ENCODE results near the gene PHOSPHO1. TPM values are rescaled to one million over a fixed set of nuclear protein-coding genes. Genes with fewer than 3 reads are reported as not detected.

Gene PHOSPHO1
- total and polyA plus RNA-seq, 2 of the 13 experiments (the other 11 are each of a cell fraction or from before 2014, with no cell fraction given) = not detected

GRCh38 chr17:49227436-49228261 is 2.9 kb downstream of the PHOSPHO1 start (continued):
- TF ChIP-seq ASH2L (IDR thresholded peaks at IDR 0.05; ENCODE audit: insufficient read length, low read depth, low read length) = no peak
- no peak for TF ChIP-seq ZSCAN20 (CRISPR knock-in tag; IDR thresholded peaks at IDR 0.05; ENCODE audit: borderline replicate concordance)
- no peak for TF ChIP-seq CHCHD3 (CRISPR knock-in tag; IDR thresholded peaks at IDR 0.05)
- no peak for TF ChIP-seq KLF6 (CRISPR knock-in tag; IDR thresholded peaks at IDR 0.05)
- TF ChIP-seq ZNF768 (CRISPR knock-in tag; IDR thresholded peaks at IDR 0.05) = no peak
- TF ChIP-seq ZNF639 (CRISPR knock-in tag; conservative IDR thresholded peaks at IDR 0.05) = no peak
- TF ChIP-seq ZNF878 (CRISPR knock-in tag; IDR thresholded peaks at IDR 0.05) = no peak
- TF ChIP-seq RFX5 (IDR thresholded peaks at IDR 0.05; ENCODE audit: low read depth, low read length) = no peak
- TF ChIP-seq ZNF232 (CRISPR knock-in tag; IDR thresholded peaks at IDR 0.05; ENCODE audit: borderline replicate concordance) = 0 out of 2 replicates have a peak, but pooled peaks have one; percentile 25
- TF ChIP-seq ZSCAN21 (CRISPR knock-in tag; IDR thresholded peaks at IDR 0.05; ENCODE audit: borderline replicate concordance) = no peak
- no peak for TF ChIP-seq ZNF703 (CRISPR knock-in tag; IDR thresholded peaks at IDR 0.05; ENCODE audit: borderline replicate concordance)
- no peak for TF ChIP-seq SAFB2 (CRISPR knock-in tag; IDR thresholded peaks at IDR 0.05; ENCODE audit: borderline replicate concordance, low read depth)
- TF ChIP-seq ZNF468 (CRISPR knock-in tag; IDR thresholded peaks at IDR 0.05) = no peak
- no peak for TF ChIP-seq HINFP (CRISPR knock-in tag; IDR thresholded peaks at IDR 0.05; ENCODE audit: low read depth)
- no peak for TF ChIP-seq NR3C1 (CRISPR knock-in tag; IDR thresholded peaks at IDR 0.05)
- no peak for TF ChIP-seq ZNF354B (CRISPR knock-in tag; IDR thresholded peaks at IDR 0.05)
- TF ChIP-seq SMYD3 (CRISPR knock-in tag; IDR thresholded peaks at IDR 0.05) = no peak
- no peak for TF ChIP-seq HNF4A (CRISPR knock-in tag; IDR thresholded peaks at IDR 0.05)
- TF ChIP-seq AKAP8 (CRISPR knock-in tag; IDR thresholded peaks at IDR 0.05) = no peak
- TF ChIP-seq, protein P1, sequence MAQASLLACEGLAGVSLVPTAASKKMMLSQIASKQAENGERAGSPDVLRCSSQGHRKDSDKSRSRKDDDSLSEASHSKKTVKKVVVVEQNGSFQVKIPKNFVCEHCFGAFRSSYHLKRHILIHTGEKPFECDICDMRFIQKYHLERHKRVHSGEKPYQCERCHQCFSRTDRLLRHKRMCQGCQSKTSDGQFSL (CRISPR knock-in tag; IDR thresholded peaks at IDR 0.05) = no peak
- TF ChIP-seq RAD21 (CRISPR knock-in tag; IDR thresholded peaks at IDR 0.05) = peak; percentile 59; the same call in 1 of the 2 replicates
- TF ChIP-seq TARDBP (CRISPR knock-in tag; IDR thresholded peaks at IDR 0.05) = no peak
- TF ChIP-seq ZNF781 (CRISPR knock-in tag; IDR thresholded peaks at IDR 0.05; ENCODE audit: borderline replicate concordance, not compliant biosample characterization) = no peak
